GM12892 (cell line): ENCODE results near the gene ATP4B.
"Not testable (repeated sequence)": the region's sequence is repeated elsewhere in the genome, so short reads cannot be mapped to it uniquely, and the experiment has no call there.

ENCODE experiments used
- DNase-seq: peaks from one replicate; pipeline ENCODE4 v3.0.0; 2011; ENCODE audit not compliant: insufficient read length
- FAIRE-seq: peaks from 2 replicates; lab custom pipeline; 2011; peaks lifted over from hg19 to GRCh38; lab: Jason Lieb, UNC
- POLR2A ChIP-seq: IDR thresholded peaks from 2 replicates; pipeline ENCODE4 v1.6.1; 2011; ENCODE audit warnings: low read depth, low read length, control low read depth
- POLR2AphosphoS5 ChIP-seq: IDR thresholded peaks from 2 replicates; pipeline ENCODE4 v1.6.1; 2011; ENCODE audit warnings: low read depth, low read length, control low read depth
- TAF1 ChIP-seq: IDR thresholded peaks from 2 replicates; pipeline ENCODE4 v1.6.1; 2011; ENCODE audit warnings: low read depth, mild to moderate bottlenecking, control low read depth, low read length, borderline replicate concordance

The ATP4B gene

GRCh38 chr13:113625965-113626721 lies 31.9 kb downstream of the ATP4B start:
- DNase-seq (no peak), FAIRE-seq (no peak)
- TF ChIP-seq POLR2A: no peak
- no peak for TF ChIP-seq TAF1
- no peak for TF ChIP-seq POLR2AphosphoS5

DNA sequence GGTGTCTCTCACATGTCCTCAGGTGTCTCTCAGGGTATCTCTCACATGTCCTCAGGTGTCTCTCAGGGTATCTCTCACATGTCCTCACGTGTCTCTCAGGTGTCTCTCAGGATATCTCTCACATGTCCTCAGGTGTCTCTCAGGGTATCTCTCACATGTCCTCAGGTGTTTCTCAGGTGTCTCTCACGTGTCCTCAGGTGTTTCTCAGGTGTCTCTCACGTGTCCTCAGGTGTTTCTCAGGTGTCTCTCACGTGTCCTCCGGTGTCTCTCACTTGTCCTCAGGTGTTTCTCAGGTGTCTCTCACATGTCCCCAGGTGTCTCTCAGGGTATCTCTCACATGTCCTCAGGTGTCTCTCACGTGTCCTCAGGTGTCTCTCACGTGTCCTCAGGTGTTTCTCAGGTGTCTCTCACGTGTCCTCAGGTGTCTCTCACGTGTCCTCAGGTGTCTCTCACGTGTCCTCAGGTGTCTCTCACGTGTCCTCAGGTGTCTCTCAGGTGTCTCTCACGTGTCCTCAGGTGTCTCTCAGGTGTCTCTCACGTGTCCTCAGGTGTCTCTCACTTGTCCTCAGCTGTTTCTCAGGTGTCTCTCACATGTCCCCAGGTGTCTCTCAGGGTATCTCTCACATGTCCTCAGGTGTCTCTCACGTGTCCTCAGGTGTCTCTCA lies 33.2 kb downstream of the ATP4B start:
- FAIRE-seq, DNase-seq: not testable (repeated sequence)

DNA sequence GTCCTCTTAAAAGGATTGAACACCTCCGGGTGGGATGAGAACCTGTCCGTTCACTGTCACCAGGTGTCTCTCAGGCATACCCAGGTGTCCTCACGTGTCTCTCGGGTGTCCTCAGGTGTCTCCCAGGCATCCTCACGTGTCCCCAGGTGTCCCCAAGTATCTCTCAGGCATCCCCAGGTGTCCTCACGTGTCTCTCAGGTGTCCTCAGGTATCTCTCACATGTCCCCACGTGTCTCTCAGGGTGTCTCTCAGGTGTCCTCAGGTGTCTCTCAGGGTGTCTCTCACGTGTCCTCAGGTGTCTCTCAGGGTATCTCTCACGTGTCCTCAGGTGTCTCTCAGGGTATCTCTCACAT lies 33.8 kb downstream of the ATP4B start:
- no peak for FAIRE-seq
- no peak for TF ChIP-seq TAF1
- no peak for TF ChIP-seq POLR2AphosphoS5
- no peak for TF ChIP-seq POLR2A

DNA sequence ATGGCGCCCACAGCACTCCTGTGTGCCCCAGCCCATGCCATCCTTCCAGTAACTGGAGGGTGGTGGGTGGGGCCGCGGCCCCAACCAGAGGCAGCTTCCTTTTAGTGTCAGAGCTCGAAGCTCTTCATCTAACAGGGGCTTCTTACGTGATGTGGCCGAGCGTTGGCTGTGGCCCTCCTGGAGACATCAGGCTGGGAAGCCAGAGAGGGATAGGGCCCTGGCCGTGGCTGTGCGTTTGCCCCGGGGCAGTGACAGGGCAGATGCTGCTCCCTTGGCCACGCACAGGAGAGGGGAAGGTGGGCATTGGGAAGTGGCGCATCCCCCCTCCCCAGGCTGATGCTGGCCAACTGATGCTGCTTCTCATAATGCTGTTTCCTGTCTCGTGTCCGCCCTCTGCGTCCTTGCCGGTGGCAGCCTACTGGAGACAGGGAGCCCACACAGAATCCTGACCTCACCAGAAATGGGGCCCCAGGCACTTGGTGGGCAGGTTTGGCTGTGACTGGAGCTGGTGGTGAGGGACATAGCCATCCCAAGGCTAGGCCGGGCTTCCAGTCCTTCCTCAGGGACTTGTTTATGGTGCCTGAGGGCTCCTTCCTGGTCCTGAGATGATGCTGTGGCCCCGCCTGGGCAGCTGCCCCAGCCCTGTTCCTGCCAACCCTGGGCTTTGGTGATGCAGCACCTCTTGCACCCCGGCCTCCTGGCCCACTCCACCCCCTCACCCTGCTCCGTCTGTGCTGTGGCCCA lies 34.3 kb downstream of the ATP4B start:
- DNase-seq (no peak), FAIRE-seq (no peak)
- TF ChIP-seq TAF1: no peak
- no peak for TF ChIP-seq POLR2A
- no peak for TF ChIP-seq POLR2AphosphoS5

More for the DNA sequence above, 33.8 kb downstream of the ATP4B start:
- DNase-seq: no peak

DNA sequence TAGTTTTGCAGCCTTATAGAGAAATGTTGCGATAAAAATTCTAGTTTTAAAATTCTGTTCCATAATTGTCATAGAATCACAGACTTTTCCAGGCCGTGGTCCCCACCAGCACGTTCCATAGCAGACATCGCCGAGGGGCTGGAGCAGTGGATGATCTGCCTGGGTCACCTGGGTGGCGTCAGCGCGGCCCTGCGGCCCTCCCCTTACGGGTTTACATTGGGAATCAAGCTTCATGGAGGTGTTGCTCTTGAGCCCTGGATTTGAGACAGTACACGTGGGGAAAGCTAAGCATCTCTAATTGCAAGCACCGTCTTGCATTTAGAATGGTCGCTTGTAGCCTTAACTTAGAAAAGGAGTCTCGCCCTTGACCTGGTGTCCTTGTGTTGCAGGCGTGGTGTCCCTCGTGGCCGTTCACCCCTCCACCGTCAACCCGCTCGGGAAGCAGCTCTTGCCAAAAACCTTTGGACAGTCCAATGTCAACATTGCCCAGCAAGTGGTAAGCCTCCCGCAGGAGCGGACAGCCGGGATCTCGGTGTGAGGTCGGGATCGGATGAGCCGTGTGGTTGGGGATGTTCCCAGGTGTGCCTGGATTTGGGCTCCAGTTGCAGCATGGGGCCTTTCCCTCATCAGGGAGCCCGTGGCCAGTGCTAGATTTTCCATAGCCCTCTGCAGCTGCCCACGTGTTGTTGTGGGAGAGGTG lies 35.1 kb downstream of the ATP4B start:
- FAIRE-seq: no peak
- TF ChIP-seq POLR2A (no peak), POLR2AphosphoS5 (no peak), TAF1 (no peak)
- no peak for DNase-seq

DNA sequence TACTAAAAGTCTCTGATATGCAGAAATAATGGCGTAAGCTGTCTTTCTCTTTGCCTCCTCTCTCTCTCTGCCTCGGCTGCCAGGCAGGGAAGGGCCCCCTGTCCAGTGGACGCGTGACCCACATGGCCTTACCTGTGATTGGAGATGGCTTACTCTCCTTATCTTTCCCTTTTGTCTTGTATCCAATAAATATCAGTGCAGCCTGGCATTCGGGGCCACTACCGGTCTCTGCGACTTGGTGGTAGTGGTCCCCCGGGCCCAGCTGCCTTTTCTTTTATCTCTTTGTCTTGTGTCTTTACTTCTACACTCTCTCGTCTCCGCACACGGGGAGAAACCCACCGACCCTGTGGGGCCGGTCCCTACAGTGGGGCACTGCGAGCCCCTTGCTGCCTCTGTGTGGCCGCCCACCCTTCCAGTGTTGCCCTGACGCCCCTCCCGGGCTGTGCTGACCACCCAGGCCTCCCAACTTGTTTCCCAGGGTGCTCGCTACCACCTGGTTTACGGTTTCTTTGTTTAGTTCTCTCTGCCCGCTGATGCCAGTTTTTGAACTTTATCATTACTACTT lies 35.9 kb downstream of the ATP4B start:
- DNase-seq, FAIRE-seq: not testable (repeated sequence)

DNA sequence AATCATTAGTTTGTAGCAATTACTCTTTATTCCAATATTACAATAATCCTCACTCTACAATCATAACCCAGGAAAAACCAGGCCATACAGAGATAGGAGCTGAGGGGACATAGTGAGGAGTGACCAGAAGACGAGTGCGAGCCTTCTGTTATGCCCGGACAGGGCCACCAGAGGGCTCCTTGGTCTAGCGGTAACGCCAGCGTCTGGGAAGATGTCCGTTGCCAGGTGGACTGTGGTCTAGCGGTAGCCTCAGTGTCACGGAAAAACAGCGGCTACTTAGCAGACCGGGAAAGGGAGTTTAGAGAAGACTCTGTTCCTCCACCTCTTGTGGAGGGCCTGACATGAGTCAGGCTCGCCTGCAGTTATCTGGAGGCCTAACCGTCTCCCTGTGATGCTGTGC lies 36.5 kb downstream of the ATP4B start:
- FAIRE-seq, DNase-seq: not testable (repeated sequence)

GRCh38 chr13:113621046-113621445 lies 37.0 kb downstream of the ATP4B start:
- FAIRE-seq: no peak
- no peak for TF ChIP-seq TAF1
- no peak for TF ChIP-seq POLR2A
- no peak for TF ChIP-seq POLR2AphosphoS5
- DNase-seq: no peak

DNA sequence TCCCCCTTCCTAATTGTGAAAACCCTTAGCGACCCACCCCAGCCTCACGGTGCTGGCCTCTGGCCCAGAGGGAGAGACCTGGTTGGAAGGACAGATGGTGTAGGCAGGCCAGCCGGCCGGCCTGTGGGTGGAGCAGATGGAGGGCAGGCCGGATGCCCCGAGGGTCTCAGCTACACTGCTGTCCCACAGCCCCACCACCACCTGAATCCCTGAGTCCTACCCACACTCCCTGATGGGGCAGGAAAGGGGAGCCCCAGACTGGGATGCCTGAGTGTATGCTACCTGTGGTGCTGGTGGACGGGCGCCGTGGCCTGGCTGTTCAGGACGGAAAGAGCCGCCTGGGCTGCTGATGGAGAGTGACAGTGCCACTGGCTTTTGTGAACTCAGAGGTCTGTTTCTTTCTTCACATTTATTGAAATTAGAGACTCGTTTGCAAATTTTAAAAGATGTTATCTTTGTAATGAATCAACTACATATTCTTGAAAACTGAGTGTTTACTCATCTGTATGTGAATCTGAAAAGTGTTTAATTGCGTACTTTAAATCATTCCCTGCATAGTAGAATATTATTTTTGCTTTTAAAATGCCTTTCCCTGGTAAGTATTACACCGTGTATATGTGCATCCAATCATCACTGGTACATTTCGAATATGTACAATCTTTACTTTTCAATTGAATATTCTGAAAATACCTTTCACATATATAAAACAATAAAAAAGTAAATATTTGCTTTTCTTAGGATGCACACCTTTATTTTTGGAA lies 37.8 kb downstream of the ATP4B start:
- DNase-seq (no peak), FAIRE-seq (no peak)
- no peak for TF ChIP-seq POLR2A
- no peak for TF ChIP-seq TAF1
- TF ChIP-seq POLR2AphosphoS5: no peak

- FAIRE-seq: no peak
These were observed 39.5 kb downstream of the ATP4B start for GRCh38 chr13:113618455-113618854.

GRCh38 chr13:113617961-113618360 lies 40.0 kb downstream of the ATP4B start:
- TF ChIP-seq POLR2A (no peak), POLR2AphosphoS5 (no peak), TAF1 (no peak)
- DNase-seq (no peak), FAIRE-seq (no peak)

More at GRCh38 chr13:113618455-113618854, 39.5 kb downstream of the ATP4B start:
- DNase-seq: no peak
- TF ChIP-seq POLR2A: no peak
- no peak for TF ChIP-seq POLR2AphosphoS5
- TF ChIP-seq TAF1: no peak
